ENCODE measurements around the gene WHRN. TPM values are rescaled to one million over a fixed set of nuclear protein-coding genes. Genes with fewer than 3 reads are reported as not detected.

The WHRN gene
- total RNA-seq: 1 to 10 TPM; 4.6 to 5.8 TPM

- Mint-ChIP-seq H3K27ac (peak within 1 kb of the TSS; percentile 51), H3K27me3 (peaks cover 45% of the 10 kb centered on the region), H3K9me3 (no peaks in the 10 kb centered on the region), H3K4me3 (peak within 1 kb of the TSS; percentile 80), H3K36me3 (no peaks in the 10 kb centered on the region), H3K4me1 (peaks cover 27% of the 10 kb centered on the region)
- peak; percentile 91 for DNase-seq
These were observed at the start of gene WHRN for GRCh38 chr9:114505187-114506081. TSS of gene WHRN (minus strand) at chr9:114505473. CDS start at chr9:114504801, 672 bp downstream.

- no peaks in the 10 kb centered on the region for H3K27me3 Mint-ChIP-seq
- H3K9me3 Mint-ChIP-seq: peaks cover 3% of the 10 kb centered on the region
- H3K27ac Mint-ChIP-seq: no peak overlapping the region
- no peak overlapping the region for H3K4me3 Mint-ChIP-seq
- no peaks in the 10 kb centered on the region for H3K36me3 Mint-ChIP-seq
- no peaks in the 10 kb centered on the region for H3K4me1 Mint-ChIP-seq
- no peak for DNase-seq
These were observed 47.9 kb upstream of the WHRN start for GRCh38 chr9:114553202-114553601.

- no peak overlapping the region for H3K4me3 Mint-ChIP-seq
- H3K9me3 Mint-ChIP-seq: peaks cover 3% of the 10 kb centered on the region
- no peak for DNase-seq
These were observed 47.4 kb upstream of the WHRN start for GRCh38 chr9:114552706-114553105.

GRCh38 chr9:114551750-114552685 lies 46.7 kb upstream of the WHRN start:
- no peaks in the 10 kb centered on the region for H3K4me1 Mint-ChIP-seq
- no peaks in the 10 kb centered on the region for H3K27me3 Mint-ChIP-seq
- H3K4me3 Mint-ChIP-seq: no peak overlapping the region
- no peak overlapping the region for H3K27ac Mint-ChIP-seq
- no peak for DNase-seq
- H3K36me3 Mint-ChIP-seq: no peaks in the 10 kb centered on the region
- H3K9me3 Mint-ChIP-seq: peaks cover 3% of the 10 kb centered on the region

More at GRCh38 chr9:114552706-114553105, 47.4 kb upstream of the WHRN start:
- no peaks in the 10 kb centered on the region for H3K36me3 Mint-ChIP-seq
- no peaks in the 10 kb centered on the region for H3K27me3 Mint-ChIP-seq
- H3K4me1 Mint-ChIP-seq: no peaks in the 10 kb centered on the region
- no peak overlapping the region for H3K27ac Mint-ChIP-seq

GRCh38 chr9:114549697-114550330 lies 44.5 kb upstream of the WHRN start:
- DNase-seq: no peak
- Mint-ChIP-seq H3K27ac (no peak overlapping the region), H3K4me1 (no peaks in the 10 kb centered on the region), H3K4me3 (no peak overlapping the region), H3K36me3 (no peaks in the 10 kb centered on the region), H3K27me3 (no peaks in the 10 kb centered on the region), H3K9me3 (no peaks in the 10 kb centered on the region)

GRCh38 chr9:114546851-114547250 lies 41.6 kb upstream of the WHRN start:
- no peak for DNase-seq
- Mint-ChIP-seq H3K4me1 (no peaks in the 10 kb centered on the region), H3K36me3 (no peaks in the 10 kb centered on the region), H3K27me3 (no peaks in the 10 kb centered on the region), H3K9me3 (no peaks in the 10 kb centered on the region), H3K4me3 (no peak overlapping the region), H3K27ac (no peak overlapping the region)

GRCh38 chr9:114545055-114545454 lies 39.8 kb upstream of the WHRN start:
- no peak for DNase-seq
- Mint-ChIP-seq H3K4me1 (no peaks in the 10 kb centered on the region), H3K27ac (no peak overlapping the region), H3K36me3 (no peaks in the 10 kb centered on the region), H3K9me3 (no peaks in the 10 kb centered on the region), H3K27me3 (no peaks in the 10 kb centered on the region), H3K4me3 (no peak overlapping the region)

GRCh38 chr9:114539701-114540380 lies 34.6 kb upstream of the WHRN start:
- H3K4me3 Mint-ChIP-seq: no peak overlapping the region

GRCh38 chr9:114538241-114538640 lies 33.0 kb upstream of the WHRN start:
- Mint-ChIP-seq H3K36me3 (no peaks in the 10 kb centered on the region), H3K9me3 (no peaks in the 10 kb centered on the region), H3K27me3 (no peaks in the 10 kb centered on the region), H3K4me3 (no peak overlapping the region), H3K27ac (no peak overlapping the region), H3K4me1 (peaks cover 2% of the 10 kb centered on the region)
- peak; percentile 13 for DNase-seq

More at GRCh38 chr9:114539701-114540380, 34.6 kb upstream of the WHRN start:
- Mint-ChIP-seq H3K27ac (no peak overlapping the region), H3K9me3 (no peaks in the 10 kb centered on the region), H3K36me3 (no peaks in the 10 kb centered on the region), H3K27me3 (no peaks in the 10 kb centered on the region), H3K4me1 (peaks cover 2% of the 10 kb centered on the region)
- no peak for DNase-seq

- H3K36me3 Mint-ChIP-seq: no peaks in the 10 kb centered on the region
- H3K27me3 Mint-ChIP-seq: no peaks in the 10 kb centered on the region
- no peaks in the 10 kb centered on the region for H3K4me1 Mint-ChIP-seq
- no peaks in the 10 kb centered on the region for H3K9me3 Mint-ChIP-seq
- no peak overlapping the region for H3K4me3 Mint-ChIP-seq
- H3K27ac Mint-ChIP-seq: no peak overlapping the region
- no peak for DNase-seq
These were observed 27.4 kb upstream of the WHRN start for GRCh38 chr9:114532561-114533237.

GRCh38 chr9:114529285-114529684 lies 24.0 kb upstream of the WHRN start:
- Mint-ChIP-seq H3K36me3 (no peaks in the 10 kb centered on the region), H3K9me3 (no peaks in the 10 kb centered on the region), H3K4me1 (no peaks in the 10 kb centered on the region), H3K27me3 (no peaks in the 10 kb centered on the region), H3K27ac (no peak overlapping the region), H3K4me3 (no peak overlapping the region)
- DNase-seq: no peak

- H3K36me3 Mint-ChIP-seq: no peaks in the 10 kb centered on the region
- H3K4me3 Mint-ChIP-seq: no peak overlapping the region
- no peaks in the 10 kb centered on the region for H3K9me3 Mint-ChIP-seq
- H3K4me1 Mint-ChIP-seq: no peaks in the 10 kb centered on the region
- no peak for DNase-seq
- no peak overlapping the region for H3K27ac Mint-ChIP-seq
- H3K27me3 Mint-ChIP-seq: no peaks in the 10 kb centered on the region
These were observed 21.5 kb upstream of the WHRN start for GRCh38 chr9:114526807-114527206.

GRCh38 chr9:114525513-114525912 lies 20.2 kb upstream of the WHRN start:
- Mint-ChIP-seq H3K36me3 (no peaks in the 10 kb centered on the region), H3K4me3 (no peak overlapping the region), H3K9me3 (no peaks in the 10 kb centered on the region), H3K27me3 (peaks cover 4% of the 10 kb centered on the region), H3K4me1 (no peaks in the 10 kb centered on the region), H3K27ac (no peak overlapping the region)
- no peak for DNase-seq

GRCh38 chr9:114524247-114524681 lies 19.0 kb upstream of the WHRN start:
- no peak overlapping the region for H3K4me3 Mint-ChIP-seq
- H3K4me1 Mint-ChIP-seq: no peaks in the 10 kb centered on the region
- no peak overlapping the region for H3K27ac Mint-ChIP-seq
- peaks cover 4% of the 10 kb centered on the region for H3K27me3 Mint-ChIP-seq
- H3K9me3 Mint-ChIP-seq: no peaks in the 10 kb centered on the region
- DNase-seq: no peak
- H3K36me3 Mint-ChIP-seq: no peaks in the 10 kb centered on the region
